HG02981 (cell line): ENCODE results near the gene UBE2N.
A peak's percentile ranks its signal among the peaks of the same experiment; 100 is the strongest.

Experiments
- ATAC-seq: cut with Tn5 transposase; IDR thresholded peaks from one replicate; pipeline ENCODE4 v1.9.1; 2021; ENCODE audit warnings: mild to moderate bottlenecking, moderate library complexity; ENCODE audit not compliant: unreplicated experiment

The UBE2N gene

DNA sequence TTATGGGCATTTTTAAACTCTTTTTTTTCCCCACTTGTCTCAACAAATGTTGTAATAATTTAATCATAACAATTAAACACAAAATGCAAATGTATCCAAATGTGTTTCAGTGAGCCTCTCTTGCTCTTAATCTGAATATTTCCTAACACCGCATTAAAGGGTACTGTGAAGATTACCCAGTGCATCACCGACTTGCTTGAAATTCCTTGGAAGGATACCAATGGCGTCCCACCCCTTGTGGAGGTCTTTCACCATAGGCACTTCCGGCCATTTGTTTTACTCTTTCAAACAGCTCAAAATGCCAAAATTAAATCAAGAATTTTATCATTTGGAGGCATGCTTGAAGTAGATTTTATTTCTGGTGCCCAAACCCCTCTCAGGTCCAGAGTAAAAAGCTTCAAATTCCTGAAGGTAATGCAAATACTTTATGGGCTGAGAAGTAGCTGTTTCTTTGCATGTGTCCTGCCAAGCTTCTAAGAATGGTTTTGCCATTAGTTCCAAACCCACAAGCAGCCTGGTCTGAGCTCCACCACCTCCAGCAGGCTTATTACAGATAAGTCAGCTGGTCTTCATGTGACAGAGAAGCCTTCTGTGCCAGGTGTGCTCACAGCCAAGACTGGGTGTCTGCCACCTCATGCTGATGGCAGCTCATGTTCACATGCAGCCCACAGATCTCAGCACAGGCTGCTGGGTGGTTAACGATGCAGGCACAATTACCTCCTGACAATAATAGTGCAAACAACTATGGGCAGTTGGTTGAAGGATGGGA, 80.4 kb downstream of the UBE2N start:
- no peak for ATAC-seq

DNA sequence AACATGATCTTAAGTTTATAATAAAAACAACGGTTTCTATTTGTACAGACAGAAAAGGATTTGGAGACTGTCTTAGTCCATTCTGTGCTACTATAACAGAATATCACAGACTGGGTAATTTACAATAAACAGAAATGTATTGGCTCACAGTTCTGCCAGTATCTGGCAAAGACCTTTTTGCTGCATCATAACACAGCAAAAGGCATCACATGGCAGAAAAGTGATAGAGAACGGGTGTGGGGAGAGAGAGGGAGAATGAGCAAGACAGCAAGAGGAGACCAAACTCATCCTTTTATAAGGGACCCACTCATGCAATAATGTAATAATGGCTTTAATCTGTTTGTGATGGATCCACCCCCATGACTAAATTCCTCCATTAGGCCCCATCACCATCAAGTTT, 81.1 kb downstream of the UBE2N start:
- no peak for ATAC-seq

DNA sequence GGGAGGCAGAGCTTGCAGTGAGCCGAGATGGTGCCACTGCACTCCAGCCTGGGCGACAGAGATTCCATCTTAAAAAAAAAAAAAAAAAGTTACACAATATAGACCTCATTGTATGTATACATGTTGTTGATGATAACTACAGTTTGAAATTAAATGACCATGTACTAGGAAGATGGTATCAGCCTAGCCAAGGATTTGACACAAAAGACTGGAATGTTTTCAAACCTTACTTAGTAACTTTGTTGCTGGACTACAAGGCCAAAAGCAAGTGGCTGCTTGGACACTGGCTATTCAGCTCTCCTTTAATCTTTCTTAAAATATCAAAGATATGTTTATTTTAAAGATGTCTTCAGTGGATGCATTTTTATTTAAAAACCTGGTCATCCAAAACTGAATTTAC, 82.9 kb downstream of the UBE2N start:
- ATAC-seq, result no peak

DNA sequence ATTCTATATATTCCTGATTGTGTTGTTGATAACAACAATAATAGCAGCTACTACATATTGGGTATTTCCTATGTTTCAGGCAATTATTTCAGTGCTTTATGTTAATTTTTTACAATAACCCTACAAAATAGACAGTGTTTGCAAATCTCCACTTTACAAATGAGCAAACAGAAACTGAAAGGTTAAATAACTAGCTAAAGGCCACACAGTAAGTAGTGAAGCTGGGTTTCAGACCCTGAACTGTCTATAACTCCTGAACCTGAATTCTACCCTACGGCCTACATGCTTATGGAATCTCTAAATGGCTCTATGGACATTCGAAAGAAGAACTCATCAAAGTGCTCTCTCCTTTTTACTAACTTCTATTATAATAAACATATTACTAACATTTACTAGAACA, 83.7 kb downstream of the UBE2N start:
- ATAC-seq, result peak; percentile 88

DNA sequence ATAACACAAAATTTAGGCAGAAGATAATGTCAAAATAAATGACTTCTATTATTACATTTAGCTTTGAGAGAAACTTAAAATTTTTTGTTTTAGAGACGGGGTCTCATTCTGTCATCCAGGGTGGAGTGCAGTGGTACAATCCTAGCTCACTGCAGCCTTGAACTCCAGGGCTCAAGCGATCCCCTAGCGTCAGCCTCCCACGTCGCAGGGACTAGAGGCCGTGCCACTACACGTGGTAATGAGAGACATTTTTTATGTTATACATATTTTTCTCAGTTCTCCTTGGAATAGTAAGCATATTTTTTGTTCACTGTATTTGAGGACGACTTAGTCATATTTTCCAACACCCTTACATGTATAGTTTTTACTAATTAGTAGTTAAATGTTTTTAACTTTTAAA, 85.5 kb downstream of the UBE2N start:
- no peak for ATAC-seq
